NOMO-1 (cell line): ENCODE results near the gene WBP1.
A peak's percentile ranks its signal among the peaks of the same experiment; 100 is the strongest.
"Not testable (repeated sequence)": the region's sequence is repeated elsewhere in the genome, so short reads cannot be mapped to it uniquely, and the experiment has no call there.

ENCODE experiments used
- DNase-seq, 2 experiments: peaks; one replicate each; lab custom pipeline; 2025; ENCODE audit not compliant: unreplicated experiment in 2 of 2; lab: John Stamatoyannopoulos, UW

WBP1 gene

DNA sequence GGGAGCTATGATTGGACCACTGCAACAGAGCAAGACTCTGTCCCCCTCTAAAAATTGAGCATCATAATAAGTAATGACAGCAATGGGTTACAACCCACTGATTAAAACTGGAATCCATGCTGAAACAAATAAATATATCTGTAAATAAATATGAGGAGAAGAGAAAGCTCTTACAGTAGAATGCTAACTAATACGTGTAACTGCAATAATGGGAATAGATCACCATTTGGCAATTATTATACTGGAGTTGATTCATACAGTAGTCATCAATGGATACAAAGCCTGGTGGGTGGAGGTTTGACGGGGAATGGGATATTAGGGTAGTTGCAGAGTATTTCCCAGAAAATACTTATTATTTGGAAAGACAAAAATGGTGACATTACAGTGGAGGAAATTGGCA lies 9.5 kb upstream of the WBP1 start:
- DNase-seq = no peak

DNA sequence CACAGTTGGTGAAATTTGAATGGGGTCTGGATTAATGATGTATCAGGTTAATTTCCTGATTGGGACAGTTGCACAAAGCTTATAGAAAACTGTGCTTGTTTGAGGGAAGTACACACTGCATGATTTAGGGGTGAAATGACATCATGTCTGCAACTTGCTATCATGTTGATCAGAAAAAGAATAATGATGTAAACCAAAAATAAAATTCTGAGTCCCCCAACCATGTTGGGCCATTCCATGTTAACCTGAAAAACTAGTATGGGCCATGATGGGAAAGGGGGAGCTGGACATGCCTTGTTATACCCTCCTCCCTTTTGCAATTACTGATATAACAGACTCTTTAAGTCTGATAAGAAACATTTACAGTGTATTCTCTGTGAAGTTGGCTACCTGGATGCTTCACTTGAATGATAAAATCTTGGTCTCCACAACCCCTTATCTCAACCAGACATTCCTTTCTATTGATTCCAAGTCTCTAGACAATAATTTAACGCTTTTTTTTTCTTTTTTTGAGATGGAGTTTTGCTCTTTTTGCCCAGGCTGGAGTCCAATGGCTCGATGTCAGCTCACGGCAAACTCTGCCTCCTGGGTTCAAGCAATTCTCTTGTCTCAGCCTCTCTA lies 7.6 kb upstream of the WBP1 start:
- no peak for DNase-seq

DNA sequence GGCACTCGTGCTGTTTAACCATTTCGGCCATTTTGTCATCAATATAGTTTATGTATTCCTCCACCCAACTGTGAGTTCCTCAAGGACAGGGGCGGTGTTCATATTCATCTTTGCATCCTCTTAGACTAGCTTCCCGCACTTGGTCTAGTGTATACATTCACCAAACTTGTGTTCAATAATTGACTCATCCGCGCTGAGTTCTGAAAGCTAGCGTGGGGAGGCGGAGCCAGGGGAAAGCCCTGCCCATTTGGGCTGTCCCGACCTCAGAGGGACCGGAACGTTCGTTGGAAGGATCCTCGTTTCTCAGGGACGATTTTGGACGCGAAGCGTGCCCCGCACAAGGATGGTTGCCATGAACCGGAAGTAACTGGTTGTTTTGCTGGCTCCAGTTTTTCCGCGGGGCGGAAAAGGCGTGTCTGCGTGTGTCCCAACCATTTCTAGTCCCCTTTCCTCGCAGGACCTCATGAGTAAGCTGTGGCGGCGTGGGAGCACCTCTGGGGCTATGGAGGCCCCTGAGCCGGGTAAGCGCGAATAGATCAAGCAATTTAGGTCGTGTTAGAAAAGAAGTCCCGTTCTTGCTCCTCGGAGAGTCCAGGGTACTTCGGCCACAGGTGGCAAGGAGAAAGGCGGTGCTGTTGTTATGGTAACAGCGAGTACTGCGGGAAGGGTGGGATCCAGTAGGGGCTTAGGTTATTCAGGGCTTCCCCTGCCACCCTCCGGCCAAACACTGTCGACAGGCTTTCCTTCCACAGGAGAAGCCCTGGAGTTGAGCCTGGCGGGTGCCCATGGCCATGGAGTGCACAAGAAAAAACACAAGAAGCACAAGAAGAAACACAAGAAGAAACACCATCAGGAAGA lies 3.4 kb upstream of the WBP1 start, which contains the start of gene INO80B:
Gene INO80B, plus strand, starts transcription at position 434 of the 858 bp plus-strand sequence. Its CDS starts 30 bp downstream, at position 464.
- DNase-seq = peak; percentile 95 to 96

DNA sequence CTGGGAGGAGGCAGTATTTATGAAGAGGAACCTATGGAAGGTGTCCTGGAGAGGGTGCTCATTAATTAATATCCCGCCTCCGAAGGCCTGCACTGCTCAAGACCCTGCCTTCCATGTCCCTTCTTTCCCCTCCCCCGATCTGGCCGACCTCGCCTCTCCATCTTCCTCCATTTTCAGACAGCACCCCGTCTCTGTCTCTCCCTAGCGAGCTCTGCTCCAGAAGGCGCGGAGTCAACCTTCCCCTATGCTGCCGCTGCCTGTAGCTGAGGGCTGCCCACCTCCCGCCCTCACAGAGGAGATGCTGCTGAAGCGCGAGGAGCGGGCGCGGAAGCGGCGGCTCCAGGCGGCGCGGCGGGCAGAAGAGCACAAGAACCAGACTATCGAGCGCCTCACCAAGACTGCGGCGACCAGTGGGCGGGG lies 1.1 kb upstream of the WBP1 start:
- DNase-seq = peak in 1 of 2 experiments; percentile 51

DNA sequence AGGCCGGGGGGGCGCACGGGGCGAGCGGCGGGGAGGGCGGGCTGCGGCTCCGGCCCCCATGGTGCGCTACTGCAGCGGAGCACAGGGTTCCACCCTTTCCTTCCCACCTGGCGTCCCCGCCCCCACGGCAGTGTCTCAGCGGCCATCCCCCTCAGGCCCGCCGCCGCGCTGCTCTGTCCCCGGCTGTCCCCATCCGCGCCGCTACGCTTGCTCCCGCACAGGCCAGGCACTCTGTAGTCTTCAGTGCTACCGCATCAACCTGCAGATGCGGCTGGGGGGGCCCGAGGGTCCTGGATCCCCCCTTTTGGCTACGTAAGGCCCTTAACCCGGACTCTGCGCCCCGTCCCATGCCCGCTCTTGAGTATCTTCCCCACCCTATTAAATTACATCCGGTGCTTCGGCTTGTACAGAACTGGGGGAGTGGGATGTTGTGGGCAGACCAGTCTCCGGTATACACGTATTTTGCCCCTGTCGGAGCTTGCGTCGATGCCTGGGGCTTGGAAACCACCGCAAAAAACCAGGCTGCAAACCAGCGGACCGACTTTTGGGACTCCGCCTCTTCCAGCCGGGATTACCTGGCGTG lies 598 bp upstream of the WBP1 start:
- peak in 1 of 2 experiments; percentile 63 for DNase-seq

DNA sequence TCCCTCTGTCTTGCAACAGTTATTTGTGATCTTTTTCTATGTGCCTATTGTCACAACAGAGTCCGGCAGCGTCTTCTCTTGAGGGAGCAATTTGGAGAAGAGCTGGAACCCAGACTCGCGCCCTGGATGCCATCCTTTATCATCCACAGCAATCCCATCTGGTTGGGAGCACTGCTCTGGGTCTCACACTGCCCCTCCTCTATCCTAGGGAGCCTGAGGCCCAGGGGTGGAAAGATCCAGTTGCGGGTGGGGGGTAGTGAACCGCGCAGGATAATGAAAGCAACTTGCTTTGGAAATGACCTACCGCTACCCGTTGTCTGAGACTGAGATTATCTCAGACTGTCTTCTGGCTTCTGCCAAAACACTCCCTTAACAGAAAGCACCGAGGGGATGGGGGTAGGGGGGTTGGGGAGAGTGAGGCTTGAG lies 713 bp downstream of the WBP1 start:
- no peak for DNase-seq

DNA sequence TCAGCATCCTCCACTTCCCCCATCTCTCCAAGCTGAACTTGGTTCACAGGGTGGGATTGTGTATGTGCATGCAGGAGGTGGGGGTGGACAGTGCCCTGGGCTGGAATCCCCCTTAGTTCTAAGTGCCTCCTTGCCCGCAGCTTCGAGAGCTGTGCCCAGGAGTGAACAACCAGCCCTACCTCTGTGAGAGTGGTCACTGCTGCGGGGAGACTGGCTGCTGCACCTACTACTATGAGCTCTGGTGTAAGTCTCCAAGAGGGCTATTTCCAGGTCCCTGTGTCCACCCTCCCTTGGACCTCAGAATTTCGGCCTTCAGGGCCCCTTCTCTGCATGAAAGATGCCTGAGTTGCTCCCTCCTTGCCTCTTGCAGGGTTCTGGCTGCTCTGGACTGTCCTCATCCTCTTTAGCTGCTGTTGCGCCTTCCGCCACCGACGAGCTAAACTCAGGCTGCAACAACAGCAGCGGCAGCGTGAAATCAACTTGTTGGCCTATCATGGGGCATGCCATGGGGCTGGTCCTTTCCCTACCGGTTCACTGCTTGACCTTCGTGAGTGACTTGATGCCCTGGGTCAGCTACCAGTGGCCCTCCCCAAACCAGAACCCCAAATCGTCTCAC lies 1.4 kb downstream of the WBP1 start:
- DNase-seq = not testable (repeated sequence)

DNA sequence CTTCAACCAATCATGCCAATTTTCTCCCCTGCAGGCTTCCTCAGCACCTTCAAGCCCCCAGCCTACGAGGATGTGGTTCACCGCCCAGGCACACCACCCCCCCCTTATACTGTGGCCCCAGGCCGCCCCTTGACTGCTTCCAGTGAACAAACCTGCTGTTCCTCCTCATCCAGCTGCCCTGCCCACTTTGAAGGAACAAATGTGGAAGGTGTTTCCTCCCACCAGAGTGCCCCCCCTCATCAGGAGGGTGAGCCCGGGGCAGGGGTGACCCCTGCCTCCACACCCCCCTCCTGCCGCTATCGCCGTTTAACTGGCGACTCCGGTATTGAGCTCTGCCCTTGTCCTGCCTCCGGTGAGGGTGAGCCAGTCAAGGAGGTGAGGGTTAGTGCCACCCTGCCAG lies 1.9 kb downstream of the WBP1 start:
- DNase-seq = not testable (repeated sequence)

DNA sequence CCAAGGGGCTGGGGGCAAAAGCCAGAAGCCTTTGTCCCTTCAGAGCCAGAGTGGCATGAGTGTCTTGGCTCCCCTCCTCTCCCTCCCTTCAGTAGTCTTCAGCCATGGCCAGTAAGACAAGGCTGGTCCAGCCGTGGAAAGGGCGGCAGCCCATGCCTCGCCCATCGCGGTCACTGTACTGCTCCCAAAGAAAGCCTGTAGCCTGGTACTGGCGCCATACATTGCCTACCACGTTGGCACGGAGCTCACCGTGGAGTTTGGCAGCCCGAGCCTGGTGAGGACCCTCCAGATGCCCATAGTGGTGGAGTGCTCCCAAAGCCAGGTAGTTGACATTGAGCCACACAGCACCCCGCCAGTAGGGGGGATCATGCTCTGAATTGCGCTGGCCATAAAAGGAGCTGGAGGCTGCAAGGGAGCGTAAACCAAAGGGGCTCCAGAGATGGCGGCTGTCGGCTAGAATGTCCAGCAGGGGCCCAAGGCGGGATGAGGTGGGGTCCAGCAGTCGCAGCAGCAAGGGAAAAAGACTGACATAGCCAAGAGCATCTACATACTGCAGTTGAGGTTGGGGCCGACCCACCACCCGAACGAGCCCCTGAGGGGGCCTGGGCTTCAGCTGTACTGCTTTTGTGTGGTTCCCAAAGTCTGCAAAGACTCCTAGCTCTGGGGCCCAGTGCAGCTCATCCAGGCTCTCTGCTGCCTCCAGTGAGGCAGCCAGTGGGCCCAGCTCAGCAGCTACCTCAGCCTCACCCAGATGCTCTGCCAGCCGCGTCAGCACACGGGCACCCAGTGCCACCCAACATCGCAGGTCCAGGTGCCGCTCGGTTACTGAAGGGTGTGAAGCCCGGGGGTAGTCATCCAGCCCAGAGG lies 3.2 kb downstream of the WBP1 start:
- DNase-seq = no peak

DNA sequence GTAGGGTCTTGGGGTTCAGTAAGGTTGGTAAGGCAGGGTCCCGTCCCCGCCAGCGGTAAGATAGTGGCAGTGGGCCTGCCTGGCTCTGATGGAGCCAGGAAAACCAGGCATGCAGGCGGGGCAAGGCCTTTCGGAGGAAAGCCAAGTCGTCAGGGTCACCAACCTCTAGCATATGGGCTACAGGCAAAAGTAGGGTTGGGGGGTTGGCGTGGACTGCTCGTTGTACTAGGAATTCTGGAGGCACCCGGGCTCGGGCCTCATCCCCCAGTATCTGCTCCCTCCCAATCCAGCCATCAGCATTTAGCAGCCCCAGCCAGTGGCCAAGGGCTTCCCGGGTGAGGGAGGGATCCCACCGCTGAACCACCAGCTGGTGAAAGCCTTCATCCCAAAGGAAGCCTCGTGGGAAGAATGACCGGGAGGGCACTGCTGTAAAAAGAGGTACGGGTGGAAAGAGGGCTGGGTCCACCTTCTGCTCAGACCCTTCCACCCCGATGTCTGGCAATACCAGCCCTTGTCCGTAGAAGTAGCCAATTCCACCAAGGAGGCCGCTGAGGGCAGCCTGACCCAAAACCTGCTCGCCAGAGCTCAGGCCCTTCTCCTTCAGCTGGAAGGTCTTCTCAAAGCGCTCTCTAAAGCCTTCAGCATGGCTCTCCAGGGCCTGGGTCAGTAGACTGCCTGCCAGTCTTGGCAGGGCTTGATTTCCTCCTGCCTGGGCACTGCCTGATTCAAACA lies 4.0 kb downstream of the WBP1 start:
- no peak for DNase-seq

DNA sequence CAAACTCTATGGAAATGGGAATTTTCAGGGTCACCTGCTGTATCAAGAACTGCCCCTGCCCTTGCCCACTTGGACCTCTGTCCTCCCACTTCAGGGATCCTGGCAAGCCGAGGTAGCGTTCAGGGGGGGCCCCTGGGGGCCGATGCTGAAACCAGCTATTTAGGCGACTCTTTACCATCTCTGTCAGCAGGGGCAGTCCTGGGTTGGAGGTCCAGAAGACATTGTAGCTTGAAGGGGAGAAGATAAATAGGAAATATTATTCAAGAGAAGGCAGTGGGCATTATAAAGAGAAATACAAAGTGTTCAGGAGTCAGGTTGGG lies 4.5 kb downstream of the WBP1 start:
- DNase-seq = no peak

DNA sequence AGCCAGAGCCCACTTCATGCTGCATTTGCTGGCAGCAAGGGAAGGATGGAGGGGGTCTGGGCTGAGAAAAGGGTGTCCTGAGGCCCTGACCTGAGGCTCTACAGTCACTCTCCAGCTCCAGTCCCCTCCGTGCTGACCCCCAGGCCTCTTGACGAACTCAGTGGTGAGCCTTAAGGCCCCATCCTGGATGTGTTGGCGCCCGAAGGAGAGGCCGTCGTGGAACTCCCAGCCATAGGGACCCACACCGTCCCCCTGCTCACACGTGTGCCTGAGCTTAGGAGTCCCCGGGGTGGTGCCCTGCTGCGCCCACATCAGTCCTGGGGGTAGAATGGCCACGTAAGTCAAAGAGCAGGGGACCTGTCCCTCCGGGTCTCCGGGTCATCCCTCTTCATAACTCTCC lies 6.2 kb downstream of the WBP1 start:
- DNase-seq = no peak

DNA sequence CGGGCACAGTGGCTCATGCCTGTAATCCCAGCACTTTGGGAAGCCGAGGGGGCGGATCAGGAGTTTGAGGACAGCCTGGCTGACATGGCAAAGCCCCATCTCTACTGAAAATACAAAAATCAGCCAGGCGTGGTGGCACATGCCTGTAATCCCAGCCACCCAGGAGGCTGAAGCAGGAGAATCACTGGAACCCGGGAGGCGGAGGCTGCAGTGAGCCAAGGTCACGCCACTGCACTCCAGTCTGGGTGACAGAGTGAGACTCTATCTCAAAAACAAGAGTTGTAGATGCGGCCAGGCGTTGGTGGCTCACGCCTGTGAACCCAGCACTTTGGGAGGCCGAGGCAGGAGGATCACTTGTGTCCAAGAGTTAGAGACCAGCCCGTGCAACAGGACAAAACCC lies 12.5 kb downstream of the WBP1 start:
- DNase-seq = not testable (repeated sequence)

DNA sequence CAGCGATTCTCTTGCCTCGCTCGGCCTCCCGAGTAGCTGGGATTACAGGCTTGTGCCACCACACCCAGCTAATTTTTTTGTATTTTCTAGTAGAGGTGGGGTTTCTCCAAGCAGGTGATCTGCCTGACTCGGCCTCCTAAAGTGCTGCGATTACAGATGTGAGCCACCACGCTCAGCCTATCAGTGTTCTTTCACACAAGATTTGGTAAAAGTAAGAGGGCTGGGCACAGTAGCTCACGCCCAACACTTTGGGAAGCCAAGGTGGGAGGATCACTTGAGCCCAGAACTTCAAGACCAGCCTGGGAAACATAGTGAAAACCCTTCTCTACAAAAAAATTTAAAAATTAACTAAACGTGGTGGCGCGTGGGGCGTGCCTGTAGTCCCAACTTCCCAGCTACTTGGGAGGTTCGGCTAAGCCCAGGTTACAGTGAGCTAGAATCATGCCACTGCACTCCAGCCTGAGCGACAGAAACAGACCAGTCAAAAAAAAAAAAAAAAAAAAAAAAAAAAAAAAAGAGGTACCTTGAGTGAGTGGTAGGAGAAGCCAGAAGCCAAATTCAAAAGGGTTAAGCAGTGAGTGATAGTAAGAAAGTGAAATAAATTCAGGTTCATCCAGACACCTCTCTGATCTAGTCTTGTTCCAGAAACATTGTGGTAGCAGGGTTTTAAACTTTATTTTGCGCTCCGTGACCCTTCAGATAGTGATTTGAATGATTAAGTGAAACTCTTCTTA lies 13.3 kb downstream of the WBP1 start:
- DNase-seq = peak in 1 of 2 experiments; percentile 19

DNA sequence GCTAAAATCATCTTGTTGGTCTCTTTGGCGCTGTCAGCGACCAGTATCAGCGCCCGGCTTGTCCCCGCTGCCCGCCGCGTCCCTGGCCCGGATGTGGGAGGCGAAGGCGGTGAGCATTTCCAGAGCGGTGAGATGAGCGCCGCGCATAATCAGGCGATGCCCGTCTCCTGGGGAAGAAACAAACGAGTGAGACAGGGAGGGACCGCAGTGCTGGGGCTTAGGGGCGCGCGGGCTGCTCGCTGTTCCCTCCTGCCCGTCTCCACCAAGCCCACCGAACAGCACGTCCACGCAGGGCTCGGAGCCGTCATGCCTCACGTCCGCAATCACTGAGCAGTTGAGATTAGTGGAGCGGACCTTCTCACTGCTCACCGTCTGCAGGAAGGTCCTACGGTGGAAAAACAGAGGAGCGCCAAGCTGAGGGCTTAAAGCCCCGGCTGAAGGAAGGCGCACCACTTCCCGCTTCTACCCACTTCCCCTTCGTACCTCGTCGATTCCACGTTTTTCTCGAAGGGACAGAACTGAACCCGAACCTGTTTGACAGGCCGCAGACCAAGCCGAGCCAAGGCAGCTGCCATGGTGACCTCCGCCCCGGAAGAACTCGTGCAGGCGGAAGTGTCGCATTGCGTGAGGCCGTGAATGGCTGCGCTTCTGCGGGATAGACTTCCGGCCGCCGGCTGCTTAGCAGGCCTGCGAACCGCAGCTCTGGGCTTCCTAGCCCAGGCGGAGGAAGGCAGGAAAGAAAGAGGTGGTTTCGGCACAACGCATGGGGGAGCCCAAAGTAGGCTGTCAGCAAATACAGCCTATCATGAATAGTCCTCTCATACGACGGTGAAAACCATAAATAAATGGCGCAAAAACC lies 14.1 kb downstream of the WBP1 start, which contains the start of gene MRPL53:
Gene MRPL53, minus strand, starts transcription at position 595 of the 859 bp plus-strand sequence. Its CDS starts 20 bp downstream, at position 575.
- peak; percentile 90 to 93 for DNase-seq

DNA sequence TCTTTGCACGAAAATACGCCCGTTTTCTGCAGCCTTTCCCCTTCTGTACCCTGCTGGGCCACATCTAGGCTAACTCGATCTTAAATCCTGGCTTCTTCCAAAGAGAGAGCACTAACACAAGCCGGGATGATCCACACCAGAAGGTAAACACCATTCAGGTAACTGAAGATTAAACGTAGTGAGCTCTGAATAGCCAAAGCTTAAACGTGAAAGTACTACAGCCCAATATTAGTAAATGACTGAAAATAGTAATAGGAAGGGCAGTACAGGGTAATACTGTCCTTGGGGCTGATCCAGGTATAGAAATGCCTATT lies 14.7 kb downstream of the WBP1 start:
- DNase-seq = no peak

DNA sequence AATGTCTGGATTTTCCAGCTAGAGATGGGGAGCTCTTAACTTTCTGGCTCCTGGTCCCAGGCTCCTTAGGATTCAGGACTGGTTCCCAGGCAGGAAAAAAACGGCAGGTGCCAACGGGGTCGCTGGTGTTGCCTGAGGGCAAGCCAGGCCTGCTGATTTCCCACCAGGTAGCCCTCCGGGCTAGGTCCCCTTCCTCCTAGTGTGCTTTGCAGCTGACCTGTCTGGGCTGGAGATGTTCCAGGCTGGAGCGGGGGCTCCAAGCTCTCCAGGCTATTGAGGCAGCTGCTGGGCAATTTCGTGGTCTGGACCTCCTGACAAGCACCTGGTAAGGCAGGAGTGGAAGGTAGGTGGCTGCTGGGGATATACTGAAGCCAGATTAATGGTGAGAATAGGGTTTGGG lies 16.2 kb downstream of the WBP1 start:
- no peak for DNase-seq

DNA sequence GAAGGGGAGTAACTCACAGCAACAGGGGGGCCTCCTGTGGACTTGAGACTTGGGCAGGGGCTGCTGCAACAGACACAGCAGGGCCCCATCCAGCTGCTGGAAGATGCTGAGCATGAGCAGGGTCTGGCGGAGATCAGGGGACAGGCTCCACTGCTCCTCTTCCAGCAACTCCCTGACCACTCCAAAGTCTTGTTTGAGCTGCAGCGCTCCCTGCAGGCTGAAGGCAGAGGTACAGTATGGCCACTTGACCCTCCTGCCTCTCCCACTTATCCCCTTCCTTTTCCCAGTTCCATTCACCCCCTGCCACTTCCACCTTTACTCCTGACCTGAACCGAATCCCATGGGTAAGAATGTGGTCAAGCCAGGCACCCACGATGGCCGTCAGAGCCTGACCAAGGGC lies 16.7 kb downstream of the WBP1 start:
- no peak for DNase-seq
